BLaER1 (cell line): ENCODE measurements around the gene CELF2.
A peak's percentile ranks its signal among the peaks of the same experiment; 100 is the strongest.

Experiments
- H3K27ac ChIP-seq: shearing (Covaris generic); formaldehyde crosslinking; 2 replicates; pipeline ENCODE4 v1.8.1; 2022
- H3K27me3 ChIP-seq: shearing (Covaris generic); formaldehyde crosslinking; 2 replicates; pipeline ENCODE4 v1.8.1; 2022
- H3K36me3 ChIP-seq: shearing (Covaris generic); formaldehyde crosslinking; 2 replicates; pipeline ENCODE4 v1.8.1; 2022
- H3K4me1 ChIP-seq: shearing (Covaris generic); formaldehyde crosslinking; 2 replicates; pipeline ENCODE4 v1.8.1; 2022
- H3K4me2 ChIP-seq: shearing (Covaris generic); formaldehyde crosslinking; 2 replicates; pipeline ENCODE4 v1.8.1; 2022
- H3K4me3 ChIP-seq: shearing (Covaris generic); formaldehyde crosslinking; 2 replicates; pipeline ENCODE4 v1.8.1; 2022
- H3K9ac ChIP-seq: shearing (Covaris generic); formaldehyde crosslinking; 2 replicates; pipeline ENCODE4 v1.8.1; 2022
- H3K9me3 ChIP-seq: shearing (Covaris generic); formaldehyde crosslinking; 2 replicates; pipeline ENCODE4 v1.8.1; 2022
- H4K20me1 ChIP-seq: shearing (Covaris generic); formaldehyde crosslinking; 2 replicates; pipeline ENCODE4 v1.8.1; 2022
- Cebpa-rat ChIP-seq: shearing (Covaris generic); IDR thresholded peaks from 2 replicates; pipeline ENCODE4 v1.8.1; 2022

CELF2 gene

DNA sequence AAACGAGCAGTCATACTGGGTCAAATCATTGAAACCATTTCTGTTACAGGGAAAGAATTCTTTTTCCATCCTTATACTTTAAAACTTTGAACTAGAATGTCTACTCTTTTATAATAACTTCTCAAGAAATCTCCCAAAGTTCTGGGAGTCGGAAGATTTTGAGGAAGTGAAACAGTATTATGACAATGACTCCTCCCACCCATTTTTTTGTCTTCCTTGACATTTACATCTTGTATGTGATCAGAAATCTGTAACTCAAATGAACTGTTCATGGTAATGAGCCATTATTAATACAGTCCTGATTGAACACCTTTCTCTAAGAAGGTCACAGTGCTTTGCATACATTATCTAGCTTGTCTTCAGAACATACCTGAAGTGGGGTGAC lies 227.4 kb downstream of the CELF2 start:
- Histone ChIP-seq H3K27ac (peak overlapping the region; percentile 90), H3K4me1 (peaks cover 100% of the 10 kb centered on the region), H3K9me3 (no peaks in the 10 kb centered on the region), H3K4me3 (peak overlapping the region; percentile 8; the same call in 1 of the 2 replicates), H3K4me2 (peak overlapping the region; percentile 93), H3K9ac (peak overlapping the region; percentile 78; the same call in 1 of the 2 replicates), H3K36me3 (peaks cover 22% of the 10 kb centered on the region), H4K20me1 (peaks cover 82% of the 10 kb centered on the region), H3K27me3 (no peaks in the 10 kb centered on the region)
- no peak for TF ChIP-seq Cebpa-rat

DNA sequence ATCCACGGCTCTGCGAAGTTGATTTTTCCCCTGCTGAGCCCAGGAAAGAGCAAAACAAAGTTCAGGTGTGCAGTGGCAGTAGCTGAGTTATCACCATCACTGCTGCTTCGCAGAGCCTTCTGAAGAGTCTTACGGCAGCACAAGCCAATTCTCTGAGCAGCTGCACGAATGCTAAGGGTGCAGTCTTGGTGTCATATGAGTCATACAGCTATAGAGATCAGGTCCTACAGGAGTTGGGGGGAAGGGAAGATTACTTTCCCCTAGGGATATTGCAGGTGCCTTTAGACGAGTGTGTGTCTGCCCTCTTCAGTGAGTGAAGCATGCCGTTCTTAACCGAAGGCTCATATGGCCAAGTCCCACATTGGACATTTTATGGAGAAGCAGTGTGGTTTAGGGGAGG lies 227.8 kb downstream of the CELF2 start:
- TF ChIP-seq Cebpa-rat, result no peak
- Histone ChIP-seq H3K4me2 (peak overlapping the region; percentile 93), H3K4me1 (peaks cover 100% of the 10 kb centered on the region), H3K36me3 (peaks cover 27% of the 10 kb centered on the region), H4K20me1 (peaks cover 82% of the 10 kb centered on the region), H3K4me3 (peak overlapping the region; percentile 3; the same call in 1 of the 2 replicates), H3K9ac (no peak overlapping the region), H3K27ac (peak overlapping the region; percentile 74; the same call in 1 of the 2 replicates), H3K9me3 (no peaks in the 10 kb centered on the region), H3K27me3 (no peaks in the 10 kb centered on the region)

DNA sequence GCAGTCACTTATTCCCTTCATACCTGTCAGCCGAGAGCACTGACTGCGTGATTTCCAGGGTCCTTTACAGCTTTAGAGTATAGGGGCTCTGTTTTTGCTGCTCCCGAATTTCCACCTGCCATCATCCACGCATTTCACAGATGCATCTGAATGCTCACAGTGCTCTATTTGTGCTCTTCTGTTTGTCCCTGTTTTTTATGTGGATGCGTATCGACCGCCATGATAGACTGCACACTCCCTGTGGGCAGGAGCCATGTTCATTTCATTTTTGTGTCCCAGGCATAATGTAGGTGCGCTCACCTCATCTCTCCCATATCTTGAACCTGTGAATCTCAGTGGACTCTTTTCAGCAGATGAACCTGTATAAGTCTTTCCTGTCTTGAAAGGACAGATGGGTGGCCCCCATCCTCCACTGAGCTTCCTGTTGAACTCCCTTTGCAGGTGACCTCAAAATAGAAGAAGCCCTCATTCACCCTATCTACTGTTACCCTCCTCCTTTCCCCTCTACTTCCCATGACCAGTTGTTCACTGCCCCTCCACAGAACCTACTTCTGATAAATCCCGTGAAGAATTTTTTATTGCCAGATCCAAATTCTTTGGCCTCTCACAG lies 228.4 kb downstream of the CELF2 start:
- peak overlapping the region; percentile 93 for H3K4me2 ChIP-seq
- no peaks in the 10 kb centered on the region for H3K27me3 ChIP-seq
- TF ChIP-seq Cebpa-rat, result no peak
- no peaks in the 10 kb centered on the region for H3K9me3 ChIP-seq
- H3K27ac ChIP-seq, result peak overlapping the region; percentile 74
- peaks cover 100% of the 10 kb centered on the region for H3K4me1 ChIP-seq
- peak overlapping the region; percentile 27; the same call in 1 of the 2 replicates for H3K9ac ChIP-seq
- H3K4me3 ChIP-seq, result 0 out of 2 replicates have a peak overlapping the region, but pooled peaks have one; percentile 3
- peaks cover 32% of the 10 kb centered on the region for H3K36me3 ChIP-seq
- H4K20me1 ChIP-seq, result peaks cover 80% of the 10 kb centered on the region

DNA sequence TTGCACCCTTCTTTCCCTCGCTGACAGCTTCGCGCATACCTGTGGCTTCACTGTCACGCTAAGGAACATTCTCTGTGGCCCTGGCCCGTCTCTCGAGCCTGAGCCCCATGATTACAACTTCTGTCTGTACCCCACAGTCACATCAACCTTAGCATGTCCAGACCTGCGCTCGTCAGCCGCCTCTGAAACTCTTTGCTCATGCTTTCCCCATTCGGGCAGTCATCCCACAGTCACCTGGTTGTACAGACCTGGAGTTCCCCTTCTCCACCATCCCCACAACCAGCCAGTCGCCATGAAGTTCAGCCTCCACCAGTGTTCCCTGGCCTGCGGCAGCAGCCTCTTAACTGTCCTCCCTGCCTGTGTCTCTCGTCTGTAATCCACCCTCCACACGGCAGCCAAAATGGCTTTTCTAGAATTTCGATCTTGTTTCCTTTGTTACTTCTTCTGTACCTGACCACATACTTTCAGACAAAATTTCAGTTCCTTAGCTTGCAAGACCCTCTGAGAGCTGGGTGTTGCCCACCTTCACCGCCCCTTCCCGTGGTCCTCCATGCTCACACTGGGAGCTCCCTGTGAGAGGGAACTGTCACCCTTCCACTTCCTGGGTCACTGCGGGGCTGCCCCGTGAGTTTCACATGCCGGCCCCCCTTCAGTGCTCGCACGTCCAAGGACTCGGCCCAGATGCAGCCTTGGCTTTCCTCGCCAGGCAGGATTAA lies 229.2 kb downstream of the CELF2 start:
- H3K9ac ChIP-seq, result peak overlapping the region; percentile 28; the same call in 1 of the 2 replicates
- H3K27ac ChIP-seq, result peak overlapping the region; percentile 74
- H3K4me2 ChIP-seq, result peak overlapping the region; percentile 93
- no peak overlapping the region for H3K4me3 ChIP-seq
- no peak for TF ChIP-seq Cebpa-rat
- H3K4me1 ChIP-seq, result peaks cover 100% of the 10 kb centered on the region
- peaks cover 41% of the 10 kb centered on the region for H3K36me3 ChIP-seq
- H3K9me3 ChIP-seq, result no peaks in the 10 kb centered on the region
- no peaks in the 10 kb centered on the region for H3K27me3 ChIP-seq
- peaks cover 80% of the 10 kb centered on the region for H4K20me1 ChIP-seq

DNA sequence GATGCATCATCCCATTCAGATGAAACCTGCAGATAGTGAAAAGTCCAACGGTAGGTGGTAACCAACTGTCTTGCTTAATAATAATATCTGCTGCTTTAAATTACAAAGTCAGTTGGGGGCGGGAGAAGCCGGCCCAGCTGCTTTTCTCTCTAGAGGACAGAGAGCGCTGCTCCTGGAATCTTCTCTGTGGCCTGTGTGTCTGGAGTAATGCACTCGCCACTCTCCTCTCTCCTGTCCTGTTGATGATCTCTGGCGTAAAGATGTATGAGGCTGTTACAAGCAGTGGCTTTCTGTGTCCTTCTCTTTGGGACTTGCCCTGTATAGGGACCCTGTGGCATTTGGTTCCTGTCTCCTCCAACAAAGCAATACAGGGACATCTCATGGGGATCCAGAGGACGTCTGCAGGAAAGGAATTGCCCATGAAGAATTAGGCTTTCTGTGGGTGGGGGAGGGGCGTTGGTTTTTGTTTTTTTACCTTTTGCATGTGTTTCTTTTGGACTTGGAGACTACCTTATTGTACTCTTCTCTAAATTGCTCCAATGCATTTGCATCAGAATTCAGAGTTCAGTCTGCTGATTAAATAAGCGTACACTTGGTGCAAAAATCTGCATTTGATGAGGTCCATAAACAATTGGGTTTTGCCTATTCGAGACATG lies 231.6 kb downstream of the CELF2 start:
- H3K4me2 ChIP-seq, result peak overlapping the region; percentile 93
- H3K4me1 ChIP-seq, result peaks cover 100% of the 10 kb centered on the region
- peaks cover 69% of the 10 kb centered on the region for H4K20me1 ChIP-seq
- no peak for TF ChIP-seq Cebpa-rat
- no peaks in the 10 kb centered on the region for H3K27me3 ChIP-seq
- H3K4me3 ChIP-seq, result no peak overlapping the region; the same call in 1 of the 2 replicates
- peaks cover 51% of the 10 kb centered on the region for H3K36me3 ChIP-seq
- peak overlapping the region; percentile 74 for H3K27ac ChIP-seq
- no peaks in the 10 kb centered on the region for H3K9me3 ChIP-seq
- peak overlapping the region; percentile 51 for H3K9ac ChIP-seq

DNA sequence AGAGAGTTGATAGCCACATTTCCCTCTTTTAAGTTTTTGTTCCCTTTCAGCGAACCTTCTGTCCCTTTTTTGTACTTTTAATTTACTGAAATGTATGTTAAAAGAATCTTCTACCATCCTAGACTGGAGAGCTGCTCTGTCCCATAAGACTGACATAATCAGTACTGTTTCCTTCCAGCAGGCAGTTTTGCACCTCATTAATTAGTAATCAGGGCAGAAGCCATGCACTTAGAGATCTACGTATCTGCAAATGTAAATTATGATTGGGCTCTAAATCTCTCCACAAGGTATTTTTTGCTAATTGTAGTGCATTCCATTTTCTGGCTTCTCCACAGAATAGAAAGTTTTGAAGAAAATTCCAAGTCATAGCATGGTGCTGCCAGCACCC lies 232.1 kb downstream of the CELF2 start:
- Histone ChIP-seq H3K9me3 (no peaks in the 10 kb centered on the region), H3K27ac (peak overlapping the region; percentile 74), H3K9ac (peak overlapping the region; percentile 51), H3K4me2 (peak overlapping the region; percentile 93), H3K36me3 (peaks cover 54% of the 10 kb centered on the region), H3K4me1 (peaks cover 100% of the 10 kb centered on the region), H4K20me1 (peaks cover 69% of the 10 kb centered on the region), H3K4me3 (no peak overlapping the region), H3K27me3 (no peaks in the 10 kb centered on the region)
- no peak for TF ChIP-seq Cebpa-rat

DNA sequence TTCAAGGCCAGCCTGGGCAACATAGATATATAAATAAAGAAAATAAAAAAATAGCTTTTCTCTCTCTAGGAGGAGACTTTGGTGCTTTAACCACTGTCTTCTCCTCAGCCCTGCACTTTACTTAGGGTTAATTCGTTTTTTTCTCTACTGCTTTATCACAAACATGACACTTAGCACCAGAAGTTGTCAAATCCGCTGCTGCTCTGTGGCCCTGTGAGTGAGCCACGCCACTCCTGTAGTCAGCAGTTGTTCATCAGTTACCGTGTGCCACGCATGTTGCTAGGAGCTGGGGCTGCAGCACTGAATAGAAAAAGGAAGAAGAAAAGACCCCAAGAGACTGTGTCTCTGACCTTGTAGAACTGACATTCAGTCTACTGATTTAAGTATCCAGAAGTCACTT lies 232.6 kb downstream of the CELF2 start:
- Histone ChIP-seq H3K36me3 (peaks cover 59% of the 10 kb centered on the region), H3K27me3 (no peaks in the 10 kb centered on the region), H3K4me2 (peak overlapping the region; percentile 93), H4K20me1 (peaks cover 67% of the 10 kb centered on the region), H3K9me3 (no peaks in the 10 kb centered on the region), H3K4me1 (peaks cover 100% of the 10 kb centered on the region), H3K9ac (peak overlapping the region; percentile 51), H3K4me3 (no peak overlapping the region), H3K27ac (peak overlapping the region; percentile 74)
- TF ChIP-seq Cebpa-rat, result no peak

DNA sequence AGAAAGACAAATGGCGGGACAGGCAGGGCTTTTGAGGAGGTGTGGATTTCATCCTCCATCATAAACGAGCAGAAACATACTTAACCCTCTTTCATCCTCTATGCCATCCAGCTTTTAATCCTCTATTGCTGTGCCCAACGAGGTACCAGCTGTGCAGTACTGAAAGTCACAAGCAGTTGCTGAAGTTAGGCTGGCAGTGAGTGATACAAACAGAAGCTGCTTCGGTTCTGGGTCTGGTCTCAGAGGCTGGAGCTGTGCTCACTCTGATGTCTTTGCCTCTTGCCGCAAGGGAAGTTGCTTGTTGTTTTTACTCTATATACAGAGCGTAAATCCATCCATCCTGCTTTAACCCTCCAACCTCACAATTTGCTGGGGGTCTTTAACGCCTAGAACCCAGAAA lies 235.2 kb downstream of the CELF2 start:
- no peaks in the 10 kb centered on the region for H3K27me3 ChIP-seq
- H3K4me3 ChIP-seq, result peak overlapping the region; percentile 22
- H3K27ac ChIP-seq, result peak overlapping the region; percentile 74
- peaks cover 58% of the 10 kb centered on the region for H3K36me3 ChIP-seq
- TF ChIP-seq Cebpa-rat, result no peak
- H3K4me1 ChIP-seq, result peaks cover 100% of the 10 kb centered on the region
- H3K9ac ChIP-seq, result peak overlapping the region; percentile 66
- H4K20me1 ChIP-seq, result peaks cover 49% of the 10 kb centered on the region
- no peaks in the 10 kb centered on the region for H3K9me3 ChIP-seq
- peak overlapping the region; percentile 93 for H3K4me2 ChIP-seq

DNA sequence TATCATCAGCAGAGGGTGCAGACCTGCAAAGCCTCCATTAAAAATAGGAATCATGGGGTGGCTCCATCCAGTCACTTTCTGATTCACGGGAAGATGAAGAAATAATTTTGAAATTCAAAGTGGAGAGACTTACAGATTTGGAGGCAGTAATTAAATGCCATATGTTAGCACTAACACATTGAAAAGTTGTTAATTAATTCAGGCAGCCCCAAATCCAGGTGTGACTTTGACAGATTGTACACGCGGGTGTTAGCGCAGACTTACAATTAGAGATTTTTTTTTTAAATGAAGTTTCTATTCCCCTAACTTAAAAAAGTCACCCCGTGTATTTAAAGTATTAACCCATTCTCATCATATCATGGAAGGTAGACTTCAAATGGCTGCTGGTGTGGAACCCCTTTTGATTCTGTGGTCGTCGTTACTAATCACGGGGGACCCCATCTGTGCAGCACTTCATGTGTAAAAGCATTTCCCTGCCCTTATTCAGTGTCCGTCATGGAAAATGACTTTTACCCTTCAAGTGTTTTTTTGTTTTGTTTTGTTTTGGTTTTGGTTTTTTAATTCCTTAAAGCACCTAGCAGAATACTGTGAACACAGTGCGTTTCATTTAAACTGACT lies 235.8 kb downstream of the CELF2 start:
- peaks cover 64% of the 10 kb centered on the region for H3K36me3 ChIP-seq
- H3K9me3 ChIP-seq, result no peaks in the 10 kb centered on the region
- peak overlapping the region; percentile 22 for H3K4me3 ChIP-seq
- peak overlapping the region; percentile 66 for H3K9ac ChIP-seq
- peaks cover 43% of the 10 kb centered on the region for H4K20me1 ChIP-seq
- peaks cover 100% of the 10 kb centered on the region for H3K4me1 ChIP-seq
- H3K4me2 ChIP-seq, result peak overlapping the region; percentile 93
- peak overlapping the region; percentile 74 for H3K27ac ChIP-seq
- H3K27me3 ChIP-seq, result no peaks in the 10 kb centered on the region
- TF ChIP-seq Cebpa-rat, result no peak
